PFSK-1 (cell line): ENCODE results near the gene CCDC85C.

ENCODE experiments used
- FOXP2 ChIP-seq: optimal IDR thresholded peaks from 2 replicates; pipeline ENCODE3; 2011; ENCODE audit warnings: borderline replicate concordance, control low read depth, inconsistent platforms; ENCODE audit not compliant: insufficient read depth; ENCODE audit errors: extremely low read length, extremely low read depth
- POLR2AphosphoS5 ChIP-seq: IDR thresholded peaks from 2 replicates; pipeline ENCODE4 v1.6.1; 2012; ENCODE audit warnings: low read depth, mild to moderate bottlenecking, control low read depth, low read length, moderate library complexity
- SIN3A ChIP-seq: IDR thresholded peaks from 2 replicates; pipeline ENCODE4 v1.6.1; 2012; ENCODE audit warnings: mild to moderate bottlenecking, low read length, moderate library complexity, borderline replicate concordance; ENCODE audit not compliant: insufficient read depth
- TAF1 ChIP-seq: IDR thresholded peaks from 2 replicates; pipeline ENCODE4 v1.6.1; 2012; ENCODE audit warnings: low read length, control low read depth, borderline replicate concordance; ENCODE audit not compliant: insufficient read depth
- TF ChIP-seq, protein P1 (sequence below), 2 experiments: IDR thresholded peaks; 2 replicates each; pipeline versions ENCODE4 v1.6.1 to v1.8.0; 2011 to 2012; ENCODE audit warnings: low read depth in 2 of 2, low read length in 2 of 2, control low read depth in 1 of 2, inconsistent platforms in 1 of 2, mild to moderate bottlenecking in 1 of 2, moderate library complexity in 1 of 2; ENCODE audit not compliant: insufficient read depth in 1 of 2

The CCDC85C gene

DNA sequence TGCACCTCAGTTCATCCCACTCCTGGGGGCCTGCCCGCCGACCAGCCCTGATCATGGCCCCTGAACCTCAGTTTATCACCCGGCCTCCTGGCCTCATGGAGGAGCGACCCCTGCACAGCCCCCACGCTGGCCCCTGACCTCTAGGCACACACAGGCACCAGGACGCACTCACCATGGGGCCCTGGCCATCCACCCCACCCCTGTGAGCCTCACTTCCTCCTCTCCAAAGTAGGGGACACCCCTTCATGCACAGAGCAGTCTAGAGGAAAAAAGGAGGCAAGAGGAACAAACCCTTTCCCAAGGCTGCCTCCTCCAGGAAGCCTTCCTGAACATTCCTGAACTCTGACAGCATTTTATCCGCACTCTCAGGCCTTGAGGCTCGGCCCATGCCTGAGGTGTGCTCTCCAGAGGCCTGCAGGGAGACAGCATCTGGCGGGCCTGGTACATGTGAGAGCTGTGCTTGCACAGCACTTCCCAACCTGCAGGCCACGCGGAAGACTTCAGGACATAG lies 83.4 kb downstream of the CCDC85C start:
- TF ChIP-seq, protein P1, sequence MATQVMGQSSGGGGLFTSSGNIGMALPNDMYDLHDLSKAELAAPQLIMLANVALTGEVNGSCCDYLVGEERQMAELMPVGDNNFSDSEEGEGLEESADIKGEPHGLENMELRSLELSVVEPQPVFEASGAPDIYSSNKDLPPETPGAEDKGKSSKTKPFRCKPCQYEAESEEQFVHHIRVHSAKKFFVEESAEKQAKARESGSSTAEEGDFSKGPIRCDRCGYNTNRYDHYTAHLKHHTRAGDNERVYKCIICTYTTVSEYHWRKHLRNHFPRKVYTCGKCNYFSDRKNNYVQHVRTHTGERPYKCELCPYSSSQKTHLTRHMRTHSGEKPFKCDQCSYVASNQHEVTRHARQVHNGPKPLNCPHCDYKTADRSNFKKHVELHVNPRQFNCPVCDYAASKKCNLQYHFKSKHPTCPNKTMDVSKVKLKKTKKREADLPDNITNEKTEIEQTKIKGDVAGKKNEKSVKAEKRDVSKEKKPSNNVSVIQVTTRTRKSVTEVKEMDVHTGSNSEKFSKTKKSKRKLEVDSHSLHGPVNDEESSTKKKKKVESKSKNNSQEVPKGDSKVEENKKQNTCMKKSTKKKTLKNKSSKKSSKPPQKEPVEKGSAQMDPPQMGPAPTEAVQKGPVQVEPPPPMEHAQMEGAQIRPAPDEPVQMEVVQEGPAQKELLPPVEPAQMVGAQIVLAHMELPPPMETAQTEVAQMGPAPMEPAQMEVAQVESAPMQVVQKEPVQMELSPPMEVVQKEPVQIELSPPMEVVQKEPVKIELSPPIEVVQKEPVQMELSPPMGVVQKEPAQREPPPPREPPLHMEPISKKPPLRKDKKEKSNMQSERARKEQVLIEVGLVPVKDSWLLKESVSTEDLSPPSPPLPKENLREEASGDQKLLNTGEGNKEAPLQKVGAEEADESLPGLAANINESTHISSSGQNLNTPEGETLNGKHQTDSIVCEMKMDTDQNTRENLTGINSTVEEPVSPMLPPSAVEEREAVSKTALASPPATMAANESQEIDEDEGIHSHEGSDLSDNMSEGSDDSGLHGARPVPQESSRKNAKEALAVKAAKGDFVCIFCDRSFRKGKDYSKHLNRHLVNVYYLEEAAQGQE (IDR thresholded peaks at IDR 0.05; ENCODE audit: insufficient read depth in 1 of 2, low read depth in 2 of 2, low read length in 2 of 2), result no peak
- no peak for TF ChIP-seq FOXP2
- no peak for TF ChIP-seq SIN3A
- no peak for TF ChIP-seq TAF1

DNA sequence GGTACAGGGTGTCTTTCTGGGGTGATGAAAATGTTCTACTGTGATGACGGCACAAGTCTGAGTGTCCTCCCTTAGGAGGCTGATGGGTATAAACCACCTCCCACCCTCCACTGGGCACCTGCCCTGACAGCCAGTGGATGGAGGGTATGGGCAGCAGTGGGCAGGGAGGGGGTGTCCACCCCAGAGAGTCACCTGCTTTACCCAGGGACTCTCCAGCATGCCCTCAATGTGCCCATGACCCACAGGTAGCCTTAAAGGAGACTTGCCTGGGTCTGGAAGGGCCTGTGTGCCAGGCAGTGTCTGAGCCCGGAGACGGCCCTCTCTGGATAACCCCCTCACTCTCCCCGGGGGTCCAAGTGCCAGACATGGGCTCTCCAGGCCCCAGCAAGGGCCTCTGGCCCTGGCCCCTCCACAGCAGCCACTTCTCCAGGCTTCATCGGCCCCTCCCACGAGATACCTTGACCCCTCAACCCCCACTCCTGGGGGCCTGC lies 84.0 kb downstream of the CCDC85C start:
- TF ChIP-seq FOXP2, result no peak
- no peak for TF ChIP-seq TAF1
- TF ChIP-seq, protein P1 (IDR thresholded peaks at IDR 0.05; ENCODE audit: insufficient read depth in 1 of 2, low read depth in 2 of 2, low read length in 2 of 2), result no peak
- TF ChIP-seq SIN3A, result no peak
- TF ChIP-seq POLR2AphosphoS5, result no peak

DNA sequence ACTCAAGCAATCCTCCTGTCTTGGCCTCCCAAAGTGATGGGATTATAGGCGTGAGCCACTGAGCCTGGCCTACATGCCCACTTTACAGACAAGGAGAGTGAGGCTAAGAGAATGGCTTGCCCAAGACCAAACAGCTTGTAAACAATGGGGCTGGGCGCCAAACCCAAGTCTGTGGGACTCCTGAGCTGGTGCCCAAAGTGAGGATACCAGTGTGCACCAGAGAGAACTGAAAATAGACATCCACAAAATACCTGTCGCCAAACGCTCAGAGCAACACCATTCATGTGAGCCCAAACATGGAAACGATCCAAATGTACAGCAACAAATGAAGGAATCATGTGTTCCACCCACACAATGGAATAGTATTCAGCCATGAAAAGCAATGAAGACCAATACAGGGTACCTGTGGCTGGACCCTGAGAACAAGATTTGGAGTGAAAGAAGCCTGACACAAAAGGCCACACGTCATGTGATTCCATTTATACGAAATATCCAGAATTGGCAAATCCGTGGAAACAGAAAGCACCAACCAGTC lies 84.6 kb downstream of the CCDC85C start:
- TF ChIP-seq, protein P1 (IDR thresholded peaks at IDR 0.05; ENCODE audit: insufficient read depth in 1 of 2, low read depth in 2 of 2, low read length in 2 of 2), result no peak
- TF ChIP-seq FOXP2 (no peak), POLR2AphosphoS5 (no peak), TAF1 (no peak), SIN3A (no peak)

- TF ChIP-seq, protein P1 (IDR thresholded peaks at IDR 0.05; ENCODE audit: insufficient read depth in 1 of 2, low read depth in 2 of 2, low read length in 2 of 2), result no peak
- no peak for TF ChIP-seq SIN3A
- TF ChIP-seq POLR2AphosphoS5, result no peak
- TF ChIP-seq FOXP2, result no peak
- no peak for TF ChIP-seq TAF1
Observed at GRCh38 chr14:99518441-99519346, 85.3 kb downstream of the CCDC85C start.
